Heart right ventricle (tissue), 16 donors: ENCODE results near the gene RELT. TPM values are rescaled to one million over a fixed set of nuclear protein-coding genes. Genes with fewer than 3 reads are reported as not detected.

Experiments used
- ATAC-seq, 8 donors: fragments of 200-7000 bp; cut with Tn5 transposase; one replicate each; pipeline ENCODE4 v1.9.1; 2020; ENCODE audit warnings: mild to moderate bottlenecking in 8 of 8, moderate library complexity in 8 of 8, moderate number of reproducible peaks in 1 of 8
- DNase-seq, 2 donors: peaks; one replicate each; pipeline ENCODE4 v3.0.0-alpha.2; 2020
- H3K27ac ChIP-seq, 10 donors: fragments of 200-600 bp; sonication (generic) in 2 of 10; one replicate each; pipeline versions ENCODE4 v1.5.0 to v1.8.0; 2020 to 2022; ENCODE audit warnings: mild to moderate bottlenecking in 3 of 10
- H3K27me3 ChIP-seq, 7 donors: fragments of 200-600 bp; one replicate each; pipeline ENCODE4 v1.8.0; 2021 to 2022; ENCODE audit warnings: mild to moderate bottlenecking in 2 of 7
- H3K36me3 ChIP-seq, 9 donors: fragments of 200-600 bp; sonication (generic) in 1 of 9; one replicate each; pipeline versions ENCODE4 v1.5.0 to v1.8.0; 2020 to 2022; ENCODE audit warnings: mild to moderate bottlenecking in 2 of 9
- H3K4me1 ChIP-seq, 9 donors: fragments of 200-600 bp; sonication (generic) in 1 of 9; one replicate each; pipeline versions ENCODE4 v1.5.0 to v1.8.0; 2020 to 2022; ENCODE audit warnings: mild to moderate bottlenecking in 4 of 9
- H3K4me3 ChIP-seq, 10 donors: fragments of 200-600 bp; sonication (generic) in 2 of 10; one replicate each; pipeline versions ENCODE4 v1.5.0 to v1.8.0; 2020 to 2022; ENCODE audit warnings: mild to moderate bottlenecking in 7 of 10, moderate library complexity in 2 of 10
- H3K9me3 ChIP-seq, 11 donors: fragments of 200-600 bp in 10 of 11; sonication (generic) in 2 of 11; one replicate each; pipeline versions ENCODE4 v1.5.0 to v1.8.0; 2013 to 2022; ENCODE audit warnings: mild to moderate bottlenecking in 2 of 11, control low read depth in 1 of 11, moderate library complexity in 1 of 11
- WGBS, 2 donors: extraction: QIAGEN DNeasy Blood & Tissue Kit; methylation state at CpG; one replicate each; pipeline ENCODE4 v1.1.7; 2013; ENCODE audit warnings: inconsistent platforms in 1 of 2; 5-methylcytosine and 5-hydroxymethylcytosine counted together
- intact Hi-C, 10 donors: fragments of 100-400 bp; cut with DNase I; formaldehyde crosslinking; loops; one replicate each; pipeline versions ENCODE4 v1.11.1 to v1.14.2; 2022
- polyA plus RNA-seq, 2 donors: library from polyadenylated mRNA; stranded (reverse); fragments of 200-250 nt; gene quantifications; one replicate each; pipeline ENCODE4 v1.2.3, GENCODE V29; 2013
- total RNA-seq, 10 donors: library from RNA; stranded (reverse); fragmentation: NEBNext Ultra II Directional in 3 of 10; extraction: Animal tissue kit (Norgen Biotek cat#: 25700) in 3 of 10; gene quantifications; one replicate each; pipeline versions ENCODE4 v1.2.1 to v1.2.4, GENCODE V29; 2021 to 2023
- TF ChIP-seq, protein P1 (sequence below), 9 donors: fragments of 200-600 bp; sonication (generic) in 2 of 9; IDR thresholded peaks; one replicate each; pipeline versions ENCODE4 v1.5.0 to v1.8.0; 2021 to 2022; ENCODE audit warnings: antibody characterized with exemption in 9 of 9, mild to moderate bottlenecking in 5 of 9, moderate library complexity in 1 of 9
- donor health status: Arrhythmogenic right ventricular cardiomyopathy.
- donor health status: ischemic (EF 13 %, LVEDD 7.1; RV severe dilation, severe dysfunction).
- donor health status: healthy with polysubstance abuse.
- donor health status: DM: no; HTN: yes; CAD: no.
- donor health status: DM: no; HTN: no; CAD: no.
- donor health status: ischemic (EF 25% LVEDD 6.9; RV normal size, moderate dysfunction).
- donor health status: ischemic (EF 25% LVEDD 5.7; RV mildly dilated, moderate dysfunction).
- donor health status: healthy.
- donor health status: DM: yes; HTN: yes; CAD: no.
- donor health status: Ischemic cardiomyopathy.
- donor health status: ischemic (EF 35%, LVEDD 5.7; RV mildly dilated, moderate dysfunction).
- donor health status: nonischemic (EF 11% LVEDD 7.7; RV severe dilation, severe dysfunction).
- donor health status: DM: yes; HTN: yes; CAD: no.
- donor health status: PGD.
- donor health status: ischemic (EF 29% LVEDD 5.4; RV normal size, mild dysfunction).
- donor health status: nonischemic (EF 23%, LVEDD 6.1; RV moderate dilation, normal function).

The RELT gene
- total and polyA plus RNA-seq, 12 donors = 1.0 to 9.2 (median 2.7) TPM

DNA sequence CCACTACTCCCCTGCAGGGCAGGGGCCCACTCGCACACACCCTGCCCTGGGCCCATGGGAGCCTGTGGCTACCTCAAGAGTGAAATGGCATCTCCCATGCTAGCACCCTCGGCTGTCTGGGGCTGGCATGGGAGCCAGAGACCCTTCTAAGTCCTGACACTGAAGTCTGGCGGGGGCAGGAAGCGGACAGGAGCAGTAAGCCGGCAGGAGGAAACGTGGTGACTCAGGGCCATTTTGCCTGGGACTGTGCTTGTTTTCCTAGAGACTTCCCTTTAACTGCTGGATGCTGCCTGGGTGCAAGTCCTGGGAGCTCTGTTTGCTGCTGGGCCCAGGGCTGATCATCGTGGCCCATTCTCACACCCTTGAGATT is 16.8 kb downstream of the RELT start:
- TF ChIP-seq, protein P1, sequence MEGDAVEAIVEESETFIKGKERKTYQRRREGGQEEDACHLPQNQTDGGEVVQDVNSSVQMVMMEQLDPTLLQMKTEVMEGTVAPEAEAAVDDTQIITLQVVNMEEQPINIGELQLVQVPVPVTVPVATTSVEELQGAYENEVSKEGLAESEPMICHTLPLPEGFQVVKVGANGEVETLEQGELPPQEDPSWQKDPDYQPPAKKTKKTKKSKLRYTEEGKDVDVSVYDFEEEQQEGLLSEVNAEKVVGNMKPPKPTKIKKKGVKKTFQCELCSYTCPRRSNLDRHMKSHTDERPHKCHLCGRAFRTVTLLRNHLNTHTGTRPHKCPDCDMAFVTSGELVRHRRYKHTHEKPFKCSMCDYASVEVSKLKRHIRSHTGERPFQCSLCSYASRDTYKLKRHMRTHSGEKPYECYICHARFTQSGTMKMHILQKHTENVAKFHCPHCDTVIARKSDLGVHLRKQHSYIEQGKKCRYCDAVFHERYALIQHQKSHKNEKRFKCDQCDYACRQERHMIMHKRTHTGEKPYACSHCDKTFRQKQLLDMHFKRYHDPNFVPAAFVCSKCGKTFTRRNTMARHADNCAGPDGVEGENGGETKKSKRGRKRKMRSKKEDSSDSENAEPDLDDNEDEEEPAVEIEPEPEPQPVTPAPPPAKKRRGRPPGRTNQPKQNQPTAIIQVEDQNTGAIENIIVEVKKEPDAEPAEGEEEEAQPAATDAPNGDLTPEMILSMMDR (IDR thresholded peaks at IDR 0.05) = no peak
- H3K4me3 ChIP-seq = no peak overlapping the region
- intact Hi-C loops = loop anchor here (1.0 to 10.0 kb wide), 10 partner anchors 41 to 98 kb away; partner anchors contain the start of gene ARHGEF17 (in 3 of the 10)
- peaks cover 0 to 88% (median 0%) of the 10 kb centered on the region in 9 donors for H3K36me3 ChIP-seq
- DNase-seq (no peak), ATAC-seq (no peak)
- WGBS, 2 donors = 81 to 82% methylated on average over 7 of the region's 7 CpGs
- no peaks in the 10 kb centered on the region for H3K27me3 ChIP-seq
- H3K4me1 ChIP-seq = peaks cover 10 to 53% (median 17%) of the 10 kb centered on the region in 9 donors
- H3K27ac ChIP-seq = peak overlapping the region in 1 of 10 donors; percentile 58
- no peaks in the 10 kb centered on the region for H3K9me3 ChIP-seq

DNA sequence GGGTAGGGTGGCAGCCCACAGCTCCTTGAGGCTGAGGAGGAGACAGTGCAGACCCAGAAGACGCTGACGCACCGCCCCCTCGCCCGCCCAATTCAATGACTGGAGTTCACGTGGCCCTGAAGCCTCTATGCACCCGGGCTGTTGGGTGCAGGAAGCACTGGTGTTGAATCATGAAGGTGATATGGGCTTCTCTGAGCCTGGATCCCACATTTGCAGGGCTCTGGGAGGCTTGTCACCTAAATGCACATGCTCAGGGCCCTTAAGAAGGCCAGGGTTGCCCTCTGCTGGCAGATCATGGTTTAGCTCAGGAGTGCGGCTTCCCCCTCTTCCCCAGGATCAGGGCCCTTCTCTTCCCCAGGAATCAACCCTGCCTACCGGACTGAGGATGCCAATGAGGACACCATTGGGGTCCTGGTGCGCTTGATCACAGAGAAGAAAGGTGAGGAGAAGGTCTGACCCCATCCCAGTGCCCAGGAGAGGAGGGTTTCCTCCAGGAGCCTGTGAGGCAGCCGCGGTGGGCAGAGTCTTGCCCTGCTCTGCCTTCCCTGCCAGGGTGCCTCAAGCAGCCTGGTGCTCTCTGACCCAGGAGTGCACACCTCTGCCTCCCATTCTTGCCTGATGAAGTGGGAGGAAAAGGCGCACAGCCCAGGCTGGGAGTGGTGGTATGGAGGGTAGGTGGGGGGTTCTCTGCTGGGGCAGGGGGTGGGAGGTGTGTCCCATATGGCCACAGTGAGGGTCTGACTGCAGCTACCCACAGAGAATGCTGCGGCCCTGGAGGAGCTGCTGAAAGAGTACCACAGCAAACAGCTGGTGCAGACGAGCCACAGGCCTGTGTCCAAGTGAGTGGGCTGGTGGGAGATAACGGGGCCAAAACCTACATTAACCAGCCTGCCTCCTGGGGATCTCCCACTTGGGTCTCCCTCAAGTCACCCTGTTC is 17.5 kb downstream of the RELT start:
- peak; percentile 63 to 80 (median 70) for ATAC-seq
- intact Hi-C loops = loop anchor here (1.0 to 10.0 kb wide), 11 partner anchors 41 to 99 kb away; partner anchors contain the start of gene ARHGEF17 (in 3 of the 10)
- TF ChIP-seq, protein P1 (IDR thresholded peaks at IDR 0.05) = peak; percentile 67 to 89 (median 83)
- H3K4me1 ChIP-seq = peaks cover 8 to 53% (median 13%) of the 10 kb centered on the region in 9 donors
- H3K36me3 ChIP-seq = peaks cover 0 to 90% (median 0%) of the 10 kb centered on the region in 9 donors
- H3K9me3 ChIP-seq = no peaks in the 10 kb centered on the region
- WGBS, 2 donors = 75% methylated on average over 16 of the region's 16 CpGs
- peak overlapping the region in 1 of 10 donors; percentile 58 for H3K27ac ChIP-seq
- peak; percentile 70 to 75 for DNase-seq
- no peaks in the 10 kb centered on the region for H3K27me3 ChIP-seq
- no peak overlapping the region for H3K4me3 ChIP-seq

DNA sequence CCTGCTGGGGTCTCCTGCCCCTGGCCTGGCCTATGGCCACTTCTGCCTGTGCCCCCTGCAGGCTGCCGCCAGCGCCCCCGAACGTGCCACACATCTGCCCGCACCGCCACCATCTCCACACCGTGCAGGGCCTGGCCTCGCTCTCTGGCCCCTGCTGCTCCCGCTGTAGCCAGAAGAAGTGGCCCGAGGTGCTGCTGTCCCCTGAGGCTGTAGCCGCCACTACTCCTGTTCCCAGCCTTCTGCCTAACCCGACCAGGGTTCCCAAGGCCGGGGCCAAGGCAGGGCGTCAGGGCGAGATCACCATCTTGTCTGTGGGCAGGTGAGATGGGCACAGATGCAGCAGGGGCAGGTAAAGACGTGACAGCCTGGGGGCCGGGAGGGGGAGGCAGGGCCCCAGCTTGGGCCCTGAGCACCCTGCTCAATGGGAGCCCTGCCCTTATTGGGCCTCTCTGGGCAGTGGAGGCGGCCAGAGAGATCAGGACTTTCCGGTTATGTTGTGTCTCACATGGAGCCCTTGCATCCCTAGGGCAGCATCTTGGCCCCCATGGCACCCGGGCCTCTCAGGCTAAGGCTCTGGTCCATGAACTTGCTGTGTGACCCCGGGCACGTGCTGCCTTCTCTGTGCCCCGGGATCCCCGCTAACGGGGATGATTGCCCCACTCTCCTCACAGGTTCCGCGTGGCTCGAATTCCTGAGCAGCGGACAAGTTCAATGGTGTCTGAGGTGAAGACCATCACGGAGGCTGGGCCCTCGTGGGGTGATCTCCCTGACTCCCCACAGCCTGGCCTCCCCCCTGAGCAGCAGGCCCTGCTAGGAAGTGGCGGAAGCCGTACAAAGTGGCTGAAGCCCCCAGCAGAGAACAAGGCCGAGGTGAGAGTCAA is 18.5 kb downstream of the RELT start:
- intact Hi-C loops = loop anchor here in 9 of 10 donors (2.0 to 10.0 kb wide), 8 partner anchors 42 to 268 kb away; partner anchors contain the start of gene ARHGEF17 (in 4 of the 9)
- no peak for ATAC-seq
- TF ChIP-seq, protein P1 (IDR thresholded peaks at IDR 0.05) = no peak
- Histone ChIP-seq H3K27me3 (no peaks in the 10 kb centered on the region), H3K36me3 (peaks cover 0 to 87% (median 0%) of the 10 kb centered on the region in 9 donors), H3K9me3 (no peaks in the 10 kb centered on the region), H3K4me3 (no peak overlapping the region), H3K27ac (no peak overlapping the region), H3K4me1 (peaks cover 3 to 53% (median 13%) of the 10 kb centered on the region in 9 donors)
- DNase-seq = no peak
- WGBS, 2 donors = 94% methylated on average over 33 to 34 of the region's 34 CpGs
